CD4-positive, CD25-positive, alpha-beta regulatory T cell (primary cell): ENCODE results near the gene MCTP1. TPM values are rescaled to one million over a fixed set of nuclear protein-coding genes. Genes with fewer than 3 reads are reported as not detected.

Source experiments
- ATAC-seq, 2 donors: fragments of 150-1000 bp; cut with Tn5 transposase; one replicate each; pipeline ENCODE4 v1.10.0; 2021; ENCODE audit warnings: low read depth in 2 of 2, moderate number of reproducible peaks in 2 of 2, moderate library complexity in 1 of 2
- DNase-seq, 3 donors: peaks; one replicate each; pipeline versions ENCODE4 v3.0.0 to v3.0.0-alpha.2; 2012 to 2022; ENCODE audit warnings: mixed read lengths in 1 of 3
- H3K27ac ChIP-seq: one replicate; pipeline ENCODE4 v1.7.0; 2013; ENCODE audit warnings: mild to moderate bottlenecking, low read length; ENCODE audit not compliant: insufficient read depth, poor library complexity, severe bottlenecking
- H3K27me3 ChIP-seq: one replicate; pipeline ENCODE4 v1.7.0; 2013; ENCODE audit warnings: low read length; ENCODE audit not compliant: control insufficient read depth, insufficient read depth
- H3K36me3 ChIP-seq: one replicate; pipeline ENCODE4 v1.7.0; 2013; ENCODE audit warnings: mild to moderate bottlenecking, low read length, moderate library complexity; ENCODE audit not compliant: control insufficient read depth, insufficient read depth
- H3K4me1 ChIP-seq: 2 replicates; pipeline ENCODE4 v1.7.0; 2013; ENCODE audit warnings: mild to moderate bottlenecking, low read length; ENCODE audit not compliant: insufficient read depth, control insufficient read depth, poor library complexity, severe bottlenecking
- H3K4me3 ChIP-seq: one replicate; pipeline ENCODE4 v1.7.0; 2013; ENCODE audit warnings: low read depth, mild to moderate bottlenecking, low read length, moderate library complexity
- H3K9me3 ChIP-seq, 2 experiments: 1 replicate in 1 of 2; 2 replicates in 1 of 2; pipeline ENCODE4 v1.7.0; 2013; ENCODE audit warnings: low read length in 2 of 2, mild to moderate bottlenecking in 1 of 2, moderate library complexity in 1 of 2; ENCODE audit not compliant: control insufficient read depth in 2 of 2
- H3K27ac Mint-ChIP-seq, 3 donors: one replicate each; pipeline ENCODE4 v1.8.0; 2020 to 2022; ENCODE audit warnings: mild to moderate bottlenecking in 3 of 3, mixed read lengths in 3 of 3, moderate library complexity in 2 of 3
- H3K27me3 Mint-ChIP-seq: one replicate; pipeline ENCODE4 v1.8.0; 2022; ENCODE audit warnings: mild to moderate bottlenecking, mixed read lengths
- H3K36me3 Mint-ChIP-seq: one replicate; pipeline ENCODE4 v1.8.0; 2020; ENCODE audit warnings: mixed read lengths
- H3K4me1 Mint-ChIP-seq, 4 donors: one replicate each; pipeline ENCODE4 v1.8.0; 2020 to 2022; ENCODE audit warnings: mixed read lengths in 4 of 4, mild to moderate bottlenecking in 1 of 4
- H3K4me3 Mint-ChIP-seq, 4 donors: one replicate each; pipeline ENCODE4 v1.8.0; 2020 to 2022; ENCODE audit warnings: mild to moderate bottlenecking in 4 of 4, mixed read lengths in 4 of 4, moderate library complexity in 3 of 4
- H3K9me3 Mint-ChIP-seq, 7 donors: one replicate each; pipeline ENCODE4 v1.8.0; 2020 to 2022; ENCODE audit warnings: mixed read lengths in 7 of 7, mild to moderate bottlenecking in 3 of 7, moderate library complexity in 2 of 7
- polyA plus RNA-seq, 4 donors: library from polyadenylated mRNA; unstranded; fragments of 300-500 nt; fragmentation: Illumina TruSeq; gene quantifications; one replicate each; pipeline ENCODE4 v1.2.3, GENCODE V29; 2021
- total RNA-seq: library from RNA; stranded (reverse); gene quantifications from one replicate; pipeline ENCODE4 v1.2.3, GENCODE V29; 2022

The MCTP1 gene
- total and polyA plus RNA-seq, 5 donors from 2014 or later: 0.24 to 2.9 (median 0.76) TPM

DNA sequence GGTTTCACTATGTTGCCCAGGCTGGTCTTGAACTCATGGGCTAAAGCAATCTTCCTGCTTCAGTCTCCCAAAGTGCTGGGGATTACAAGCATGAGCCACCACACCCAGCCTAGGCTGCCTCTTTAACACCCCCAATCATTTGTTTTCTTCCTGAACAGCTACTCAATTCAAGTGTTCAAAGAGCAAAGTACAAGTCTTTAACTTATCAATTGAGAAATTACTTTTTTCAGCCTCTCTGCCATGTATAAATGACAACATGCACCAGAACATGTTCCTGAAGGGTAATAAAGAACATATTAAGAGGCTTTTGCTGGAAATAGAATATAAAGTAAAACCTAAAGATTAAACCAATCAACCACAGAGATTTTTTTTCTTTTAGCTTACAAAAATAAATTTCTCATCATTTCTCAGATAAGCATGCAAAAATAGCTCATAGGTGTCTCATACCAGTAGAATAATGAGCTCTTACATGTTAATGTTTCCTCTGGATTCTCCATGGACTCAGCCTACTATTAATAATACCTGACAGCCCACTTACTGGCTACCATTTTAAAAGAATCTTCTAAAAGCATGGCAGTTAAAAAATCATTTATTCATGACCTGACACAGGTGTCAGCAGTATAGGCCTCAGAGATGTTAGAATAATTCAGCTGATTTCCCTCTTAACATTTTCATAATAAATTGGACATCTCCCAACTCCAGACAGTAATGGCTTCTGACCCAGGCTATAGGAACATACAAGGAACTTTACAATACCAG is 60.0 kb downstream of the MCTP1 start:
- Histone ChIP-seq H3K4me1 (no peaks in the 10 kb centered on the region), H3K27ac (no peak overlapping the region), H3K4me3 (no peak overlapping the region), H3K27me3 (no peaks in the 10 kb centered on the region), H3K36me3 (no peaks in the 10 kb centered on the region), H3K9me3 (no peaks in the 10 kb centered on the region)
- Mint-ChIP-seq H3K27me3 (peaks cover 5% of the 10 kb centered on the region), H3K9me3 (peaks cover 0 to 7% (median 0%) of the 10 kb centered on the region in 7 donors), H3K4me1 (no peaks in the 10 kb centered on the region), H3K27ac (no peak overlapping the region), H3K36me3 (no peaks in the 10 kb centered on the region), H3K4me3 (no peak overlapping the region)
- DNase-seq (no peak), ATAC-seq (no peak)

DNA sequence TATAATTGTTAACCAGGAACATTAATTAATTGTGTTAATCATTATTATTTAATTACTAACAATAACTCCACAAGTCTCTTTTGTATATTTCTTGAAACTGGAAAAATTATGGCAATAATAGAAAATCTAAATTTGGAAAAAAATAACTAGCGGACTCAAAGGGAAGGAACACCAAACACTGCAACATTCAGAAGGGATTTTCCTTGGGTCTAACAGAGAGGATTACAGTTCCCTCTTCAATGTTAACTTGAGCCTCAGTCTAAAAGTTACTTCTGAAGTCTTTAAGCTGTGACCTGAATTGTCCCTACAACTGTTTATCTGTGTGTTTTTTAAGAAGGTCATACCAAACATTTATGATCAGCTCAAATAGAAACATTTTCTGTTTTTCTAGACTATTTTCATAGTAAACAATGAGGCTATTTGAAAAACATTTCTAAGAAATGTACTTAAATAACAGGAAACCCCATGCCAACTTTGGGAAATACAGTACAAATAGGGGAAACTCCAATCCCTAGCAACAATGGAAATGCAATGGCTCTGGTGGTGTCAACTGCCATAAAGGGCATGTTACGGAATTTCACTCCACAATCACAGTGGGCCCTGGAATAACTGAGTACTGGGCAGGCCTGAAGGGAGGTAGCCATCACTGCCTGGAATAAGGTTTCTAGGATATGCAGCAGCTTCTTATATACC is 61.2 kb downstream of the MCTP1 start:
- Histone ChIP-seq H3K9me3 (no peaks in the 10 kb centered on the region), H3K27ac (no peak overlapping the region), H3K4me1 (no peaks in the 10 kb centered on the region), H3K4me3 (no peak overlapping the region), H3K27me3 (no peaks in the 10 kb centered on the region), H3K36me3 (no peaks in the 10 kb centered on the region)
- DNase-seq (no peak), ATAC-seq (no peak)
- Mint-ChIP-seq H3K4me3 (no peak overlapping the region), H3K27ac (no peak overlapping the region), H3K4me1 (no peaks in the 10 kb centered on the region), H3K9me3 (peaks cover 0 to 4% (median 0%) of the 10 kb centered on the region in 7 donors), H3K36me3 (no peaks in the 10 kb centered on the region), H3K27me3 (peaks cover 5% of the 10 kb centered on the region)

- Mint-ChIP-seq H3K4me3 (no peak overlapping the region), H3K36me3 (no peaks in the 10 kb centered on the region), H3K9me3 (peaks cover 0 to 4% (median 0%) of the 10 kb centered on the region in 7 donors), H3K27ac (no peak overlapping the region), H3K4me1 (no peaks in the 10 kb centered on the region), H3K27me3 (peaks cover 5% of the 10 kb centered on the region)
- H3K27ac ChIP-seq: no peak overlapping the region
- no peaks in the 10 kb centered on the region for H3K27me3 ChIP-seq
- DNase-seq (no peak), ATAC-seq (no peak)
- no peaks in the 10 kb centered on the region for H3K36me3 ChIP-seq
- no peaks in the 10 kb centered on the region for H3K9me3 ChIP-seq
- no peaks in the 10 kb centered on the region for H3K4me1 ChIP-seq
- H3K4me3 ChIP-seq: no peak overlapping the region
Observed at GRCh38 chr5:95222836-95223235, 62.1 kb downstream of the MCTP1 start.

GRCh38 chr5:95221234-95221633 is 63.7 kb downstream of the MCTP1 start:
- Mint-ChIP-seq H3K4me1 (no peaks in the 10 kb centered on the region), H3K36me3 (no peaks in the 10 kb centered on the region), H3K9me3 (peaks cover 0 to 2% (median 0%) of the 10 kb centered on the region in 7 donors), H3K27ac (no peak overlapping the region), H3K27me3 (peaks cover 5% of the 10 kb centered on the region), H3K4me3 (no peak overlapping the region)
- Histone ChIP-seq H3K36me3 (no peaks in the 10 kb centered on the region), H3K27me3 (no peaks in the 10 kb centered on the region), H3K9me3 (no peaks in the 10 kb centered on the region), H3K27ac (no peak overlapping the region), H3K4me1 (no peaks in the 10 kb centered on the region), H3K4me3 (no peak overlapping the region)
- DNase-seq: no peak
- no peak for ATAC-seq

- H3K4me1 ChIP-seq: no peaks in the 10 kb centered on the region
- no peak for DNase-seq
- H3K27ac ChIP-seq: no peak overlapping the region
- Mint-ChIP-seq H3K9me3 (peaks cover 0 to 2% (median 0%) of the 10 kb centered on the region in 7 donors), H3K4me1 (no peaks in the 10 kb centered on the region), H3K27ac (no peak overlapping the region), H3K27me3 (peaks cover 5% of the 10 kb centered on the region), H3K4me3 (no peak overlapping the region), H3K36me3 (no peaks in the 10 kb centered on the region)
- H3K27me3 ChIP-seq: no peaks in the 10 kb centered on the region
- no peak overlapping the region for H3K4me3 ChIP-seq
- H3K36me3 ChIP-seq: no peaks in the 10 kb centered on the region
- no peaks in the 10 kb centered on the region for H3K9me3 ChIP-seq
- ATAC-seq: no peak
Observed at GRCh38 chr5:95220381-95220780, 64.5 kb downstream of the MCTP1 start.

- Mint-ChIP-seq H3K9me3 (peaks cover 0 to 4% (median 0%) of the 10 kb centered on the region in 7 donors), H3K27ac (no peak overlapping the region), H3K4me3 (no peak overlapping the region), H3K36me3 (no peaks in the 10 kb centered on the region), H3K4me1 (no peaks in the 10 kb centered on the region), H3K27me3 (no peaks in the 10 kb centered on the region)
- Histone ChIP-seq H3K27ac (no peak overlapping the region), H3K4me3 (no peak overlapping the region), H3K9me3 (no peaks in the 10 kb centered on the region), H3K36me3 (no peaks in the 10 kb centered on the region), H3K27me3 (no peaks in the 10 kb centered on the region), H3K4me1 (no peaks in the 10 kb centered on the region)
- DNase-seq: no peak
- no peak for ATAC-seq
Observed at GRCh38 chr5:95219411-95219810, 65.5 kb downstream of the MCTP1 start.

- H3K36me3 ChIP-seq: no peaks in the 10 kb centered on the region
- peaks cover 0 to 5% (median 2%) of the 10 kb centered on the region in 7 donors for H3K9me3 Mint-ChIP-seq
- DNase-seq: no peak
- no peaks in the 10 kb centered on the region for H3K27me3 ChIP-seq
- no peaks in the 10 kb centered on the region for H3K4me1 Mint-ChIP-seq
- no peak overlapping the region for H3K27ac ChIP-seq
- H3K9me3 ChIP-seq: no peaks in the 10 kb centered on the region
- no peak for ATAC-seq
- no peaks in the 10 kb centered on the region for H3K27me3 Mint-ChIP-seq
- H3K4me1 ChIP-seq: no peaks in the 10 kb centered on the region
- H3K4me3 Mint-ChIP-seq: no peak overlapping the region
- H3K4me3 ChIP-seq: no peak overlapping the region
- no peak overlapping the region for H3K27ac Mint-ChIP-seq
- H3K36me3 Mint-ChIP-seq: no peaks in the 10 kb centered on the region
Observed at GRCh38 chr5:95217881-95218280, 67.0 kb downstream of the MCTP1 start.

- DNase-seq: no peak
- H3K36me3 ChIP-seq: no peaks in the 10 kb centered on the region
- Mint-ChIP-seq H3K36me3 (no peaks in the 10 kb centered on the region), H3K27ac (no peak overlapping the region), H3K4me3 (no peak overlapping the region), H3K27me3 (no peaks in the 10 kb centered on the region), H3K9me3 (peaks cover 0 to 8% (median 2%) of the 10 kb centered on the region in 7 donors), H3K4me1 (no peaks in the 10 kb centered on the region)
- no peaks in the 10 kb centered on the region for H3K4me1 ChIP-seq
- ATAC-seq: no peak
- no peak overlapping the region for H3K4me3 ChIP-seq
- H3K27me3 ChIP-seq: no peaks in the 10 kb centered on the region
- no peaks in the 10 kb centered on the region for H3K9me3 ChIP-seq
- H3K27ac ChIP-seq: no peak overlapping the region
Observed at GRCh38 chr5:95217351-95217750, 67.5 kb downstream of the MCTP1 start.
